ENCODE data around the gene B4GALT3.

The B4GALT3 gene

GRCh38 chr1:161185282-161185682, 8.0 kb upstream of the B4GALT3 start:
- DNase-seq: peak; percentile 61 to 63

GRCh38 chr1:161182214-161182613, 4.9 kb upstream of the B4GALT3 start:
- DNase-seq: peak; percentile 57 to 63

DNA sequence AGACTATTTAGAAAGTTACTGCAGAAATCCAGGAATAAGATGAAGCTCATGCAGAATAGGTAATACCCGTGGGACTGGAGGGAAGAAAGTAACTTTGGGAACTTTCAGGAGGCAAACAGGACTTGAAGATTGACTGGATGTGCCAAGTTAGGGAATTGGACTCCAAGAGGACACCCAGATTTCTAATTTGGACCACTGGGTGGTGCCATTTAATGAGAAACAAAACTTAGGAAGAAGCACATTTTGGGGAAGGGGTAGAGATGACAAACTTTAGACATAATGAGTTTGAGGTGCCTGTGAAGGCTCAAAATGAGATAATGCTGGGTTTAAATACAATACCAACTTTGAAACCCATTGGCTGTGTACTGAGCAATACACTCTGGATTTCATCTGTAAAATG, 3.3 kb upstream of the B4GALT3 start:
- no peak for DNase-seq

DNA sequence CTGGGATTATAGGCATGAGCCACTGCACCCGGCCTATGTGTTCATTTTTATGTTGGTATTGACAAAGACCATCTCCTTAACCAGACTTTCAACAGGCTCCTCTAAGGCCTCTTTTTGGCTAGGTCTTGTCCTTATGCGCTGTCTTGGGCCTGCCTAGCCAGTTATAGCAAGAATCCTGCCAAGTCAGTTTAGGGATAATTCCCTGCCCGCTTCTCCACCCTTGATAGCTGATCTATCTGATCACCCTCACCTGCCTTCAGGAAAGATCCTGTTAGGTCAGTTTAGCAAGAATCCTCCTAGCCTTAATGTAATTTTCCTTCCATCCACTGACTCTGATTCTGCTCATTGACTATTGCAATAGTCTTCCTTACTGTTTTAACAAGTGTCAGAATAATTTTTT, 2.4 kb upstream of the B4GALT3 start:
- no peak for DNase-seq

DNA sequence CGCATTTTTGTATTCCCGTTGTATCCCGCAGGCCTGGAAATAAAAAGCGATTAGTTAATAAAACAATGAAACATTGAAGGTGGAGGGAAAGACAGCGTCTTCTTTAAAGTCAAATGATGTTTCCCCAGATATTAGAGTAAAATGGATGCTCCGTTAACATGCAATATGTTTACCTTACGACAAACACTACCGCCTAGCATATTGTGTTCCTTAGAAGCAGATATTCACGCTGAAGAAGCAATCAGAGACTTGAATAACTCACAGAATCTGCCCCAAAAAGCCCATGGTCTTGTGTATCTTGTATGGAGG, 583 bp upstream of the B4GALT3 start:
- no peak for DNase-seq

DNA sequence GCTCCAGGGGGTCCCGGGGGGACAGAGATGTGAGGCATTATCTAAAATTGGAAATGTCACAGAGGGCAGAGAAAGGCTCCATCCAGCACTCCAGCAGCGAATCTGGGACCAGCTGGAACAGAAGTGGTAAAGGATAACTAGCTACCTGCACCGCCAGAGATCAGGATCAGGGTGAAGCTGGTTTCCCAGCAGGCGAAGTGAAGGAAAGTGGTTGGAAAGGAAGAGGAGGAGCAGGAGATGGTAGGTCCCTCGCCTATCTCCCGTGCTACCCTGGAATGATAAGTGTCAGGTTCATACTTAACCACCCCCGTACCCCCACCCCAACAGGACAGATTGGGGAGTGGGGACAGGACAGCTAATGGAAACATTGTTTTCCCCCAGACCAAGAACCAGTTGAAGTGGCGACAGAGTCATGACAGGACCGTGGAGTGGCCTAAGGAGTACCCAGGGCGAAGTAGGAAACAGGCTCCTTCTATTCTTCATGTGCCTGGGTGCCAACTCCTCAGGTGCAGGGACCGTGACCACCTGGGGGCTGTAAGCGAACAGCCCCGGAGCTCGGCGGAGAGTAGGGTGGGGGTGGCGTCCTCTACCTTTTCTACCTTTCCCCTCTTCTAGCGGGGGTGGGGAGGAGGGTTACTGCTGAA, 717 bp downstream of the B4GALT3 start:
- no peak for DNase-seq

DNA sequence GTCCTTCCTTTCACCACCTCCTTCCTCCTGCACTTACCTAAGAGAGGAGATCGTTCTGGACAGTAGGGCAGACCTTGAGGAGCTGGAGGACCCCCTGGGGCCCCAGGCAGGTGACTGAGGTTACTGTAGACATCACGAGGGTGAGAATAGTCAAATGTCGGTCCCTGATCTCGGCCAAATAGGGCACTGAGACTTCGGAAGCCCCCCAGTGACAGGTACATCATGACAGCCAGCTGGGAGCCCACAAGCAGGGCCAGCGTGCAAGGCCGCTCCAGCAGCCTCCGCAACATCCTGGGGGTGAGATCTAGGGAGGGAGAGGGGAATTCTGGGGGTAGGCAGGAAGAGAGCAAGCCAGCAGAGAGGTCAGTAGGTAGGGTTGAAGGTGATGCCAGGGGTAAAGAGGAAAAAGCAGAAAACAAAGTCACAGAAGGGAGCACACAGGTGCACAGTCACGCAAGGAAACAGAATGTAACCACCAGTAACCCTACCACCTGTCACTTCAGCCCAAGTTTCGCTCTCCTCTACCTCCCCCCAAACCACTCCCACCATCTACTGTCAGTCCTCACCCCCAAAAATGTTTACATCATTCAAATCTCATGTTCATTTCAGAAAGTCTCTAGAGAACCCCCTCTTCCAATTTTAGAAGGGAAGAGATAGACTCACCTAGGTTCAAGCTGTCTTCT, 1.4 kb downstream of the B4GALT3 start:
- DNase-seq: no peak

DNA sequence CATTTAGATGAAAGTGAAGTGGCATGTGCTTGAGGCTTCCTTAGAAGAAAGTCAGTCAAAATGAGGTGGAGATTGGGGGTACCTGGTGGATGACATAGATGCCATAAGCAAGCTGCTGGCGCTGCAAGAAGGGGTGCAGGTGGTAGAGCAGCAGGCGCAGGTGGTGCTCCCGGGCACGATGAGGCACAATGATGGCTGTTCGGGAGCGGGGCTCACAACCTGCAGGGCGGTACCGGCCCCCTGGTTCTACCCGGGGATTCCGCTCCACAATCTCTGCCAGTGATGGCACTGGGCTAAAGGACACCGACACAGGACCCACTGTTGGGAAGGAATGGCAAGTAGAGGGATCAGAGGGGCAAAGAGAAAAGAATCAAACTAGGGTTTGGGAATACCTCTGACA, 2.4 kb downstream of the B4GALT3 start:
- no peak for DNase-seq

GRCh38 chr1:161173711-161174110, 3.6 kb downstream of the B4GALT3 start:
- DNase-seq: no peak

DNA sequence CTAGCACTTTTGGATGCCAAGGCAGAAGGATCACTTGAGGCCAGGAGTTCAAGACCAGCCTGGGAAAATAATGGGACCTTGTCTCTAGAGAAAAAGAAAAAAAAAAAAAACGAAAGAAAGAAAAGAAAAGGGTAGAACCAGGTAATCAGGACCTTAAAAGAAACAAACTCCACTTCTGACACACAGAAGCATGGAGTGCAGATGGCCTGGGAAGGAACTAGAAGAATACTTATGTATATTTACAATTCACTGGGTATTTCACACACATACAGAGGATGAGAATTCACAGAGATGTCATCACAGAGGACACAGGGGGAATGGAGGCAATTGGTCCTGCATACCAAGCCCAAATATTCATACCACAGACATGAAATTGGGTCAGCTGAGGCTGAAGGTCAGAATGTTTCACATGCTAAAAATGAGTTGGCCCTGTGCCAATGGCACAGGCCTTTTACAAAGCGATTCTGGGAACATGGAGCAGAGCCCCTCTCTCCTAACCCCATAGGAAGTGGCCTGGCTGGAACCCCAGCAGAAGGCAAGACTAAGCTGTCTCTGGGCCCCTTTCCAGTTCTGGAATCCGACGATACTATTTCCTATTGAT, 4.4 kb downstream of the B4GALT3 start:
- DNase-seq: no peak

- no peak for DNase-seq
Observed at GRCh38 chr1:161172349-161172748, 5.0 kb downstream of the B4GALT3 start.

DNA sequence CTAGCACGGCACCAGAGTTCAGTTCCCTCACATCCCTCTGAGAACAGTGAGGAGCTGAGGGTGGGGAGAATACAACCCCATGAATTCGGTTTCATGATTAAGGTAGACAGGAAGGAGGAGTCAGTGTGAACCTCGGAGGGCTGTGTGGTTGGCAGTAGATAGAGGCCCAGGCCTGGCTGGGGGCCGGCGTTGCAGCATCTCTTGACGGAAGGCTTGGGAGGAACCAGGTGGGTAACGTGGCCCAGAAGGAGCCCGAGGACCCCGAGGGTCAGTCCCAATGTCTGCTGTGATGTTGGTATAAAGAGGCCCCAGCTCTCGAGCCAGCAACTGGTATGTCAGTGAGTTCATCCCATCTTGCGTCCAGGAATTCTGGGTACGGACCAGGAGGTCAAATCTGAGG, 5.6 kb downstream of the B4GALT3 start:
- DNase-seq: no peak

DNA sequence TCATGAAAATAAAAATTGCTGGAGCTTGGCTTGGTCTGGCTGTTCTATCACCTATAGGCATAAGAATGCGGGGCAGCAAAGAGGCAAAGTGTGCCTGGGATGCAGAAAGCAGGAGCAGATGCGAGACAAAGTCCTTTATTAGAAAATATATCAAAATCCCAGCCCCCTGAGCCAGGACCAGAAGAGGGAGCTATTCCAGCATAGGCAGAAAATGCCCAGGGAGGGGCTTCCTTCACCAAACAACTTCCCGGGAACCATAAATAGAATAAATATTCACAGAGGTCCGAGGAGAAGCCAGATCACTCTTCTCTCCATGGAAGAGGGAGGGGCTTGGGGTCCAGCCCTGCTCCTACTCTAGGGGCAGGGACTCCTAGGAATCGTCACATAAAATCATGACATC, 6.1 kb downstream of the B4GALT3 start:
- no peak for DNase-seq

- DNase-seq: no peak
Observed at GRCh38 chr1:161168906-161169305, 8.4 kb downstream of the B4GALT3 start.

- DNase-seq: no peak
Observed at GRCh38 chr1:161166669-161167548, 10.4 kb downstream of the B4GALT3 start.

GRCh38 chr1:161165742-161166668, 11.3 kb downstream of the B4GALT3 start, which contains the start of gene PPOX:
Gene PPOX (plus strand): TSS chr1:161166426. CDS start chr1:161166848, 422 bp downstream.
- DNase-seq: peak; percentile 85 to 89

DNA sequence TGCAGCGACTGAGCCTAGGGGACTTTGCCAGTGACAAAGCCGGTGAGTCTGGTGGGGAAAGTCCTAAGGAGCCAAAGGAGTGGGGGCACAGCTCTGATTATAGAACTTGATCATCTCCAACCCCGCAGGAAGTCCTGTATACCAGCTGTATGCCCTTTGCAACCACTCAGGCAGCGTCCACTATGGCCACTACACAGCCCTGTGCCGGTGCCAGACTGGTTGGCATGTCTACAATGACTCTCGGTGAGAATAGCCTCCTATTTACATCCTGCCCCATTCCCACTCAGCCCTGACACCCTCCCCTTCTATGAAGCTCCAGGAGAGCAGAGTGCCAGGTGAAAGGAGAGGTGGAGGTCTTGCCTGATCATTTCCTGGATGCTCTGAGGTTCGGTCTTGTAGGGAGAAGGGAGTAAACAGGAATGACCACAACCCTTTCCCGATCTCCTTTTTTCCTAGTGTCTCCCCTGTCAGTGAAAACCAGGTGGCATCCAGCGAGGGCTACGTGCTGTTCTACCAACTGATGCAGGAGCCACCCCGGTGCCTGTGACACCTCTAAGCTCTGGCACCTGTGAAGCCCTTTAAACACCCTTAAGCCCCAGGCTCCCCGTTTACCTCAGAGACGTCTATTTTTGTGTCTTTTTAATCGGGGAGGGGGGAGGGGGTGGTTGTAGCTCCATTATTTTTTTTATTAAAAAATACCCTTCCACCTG, 12.3 kb downstream of the B4GALT3 start:
- DNase-seq: no peak

DNA sequence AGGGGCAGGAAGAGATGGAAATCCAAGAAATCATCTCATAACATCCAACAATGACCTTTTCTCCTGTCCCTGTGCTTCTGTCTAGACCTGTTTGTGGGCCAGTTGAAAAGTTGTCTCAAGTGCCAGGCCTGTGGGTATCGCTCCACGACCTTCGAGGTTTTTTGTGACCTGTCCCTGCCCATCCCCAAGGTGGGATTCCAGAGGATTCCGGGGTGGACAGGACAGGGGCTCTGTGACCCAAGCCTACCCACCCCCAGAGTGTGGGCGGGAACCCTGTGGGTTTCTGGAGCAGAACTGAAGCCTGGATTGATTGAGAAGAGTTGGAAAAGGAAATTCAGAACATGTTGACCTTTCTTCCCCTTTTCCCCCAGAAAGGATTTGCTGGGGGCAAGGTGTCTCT, 13.5 kb downstream of the B4GALT3 start:
- no peak for DNase-seq

GRCh38 chr1:161162806-161163205, 14.5 kb downstream of the B4GALT3 start:
- no peak for DNase-seq

GRCh38 chr1:161162052-161162451, 15.3 kb downstream of the B4GALT3 start:
- DNase-seq: no peak

DNA sequence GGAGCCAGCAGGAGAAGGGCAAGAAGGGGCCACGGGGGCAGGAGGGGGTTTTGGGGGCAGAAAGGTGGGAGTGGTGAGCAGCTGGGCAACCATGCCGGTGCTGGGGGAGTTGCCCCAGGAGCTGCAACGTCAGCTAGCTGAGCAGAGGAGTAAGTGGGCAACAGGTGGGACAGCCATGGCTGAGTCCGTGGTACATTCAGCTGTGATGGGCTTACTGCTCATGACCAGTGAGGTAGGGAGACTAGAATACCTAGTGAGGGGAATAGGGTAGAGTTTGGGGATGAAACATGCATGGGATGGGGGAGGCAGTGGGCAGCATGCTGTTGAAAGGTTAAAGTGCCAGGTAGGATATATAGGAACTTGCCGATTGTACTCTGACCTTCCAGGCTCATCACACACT, 15.7 kb downstream of the B4GALT3 start:
- DNase-seq: no peak

DNA sequence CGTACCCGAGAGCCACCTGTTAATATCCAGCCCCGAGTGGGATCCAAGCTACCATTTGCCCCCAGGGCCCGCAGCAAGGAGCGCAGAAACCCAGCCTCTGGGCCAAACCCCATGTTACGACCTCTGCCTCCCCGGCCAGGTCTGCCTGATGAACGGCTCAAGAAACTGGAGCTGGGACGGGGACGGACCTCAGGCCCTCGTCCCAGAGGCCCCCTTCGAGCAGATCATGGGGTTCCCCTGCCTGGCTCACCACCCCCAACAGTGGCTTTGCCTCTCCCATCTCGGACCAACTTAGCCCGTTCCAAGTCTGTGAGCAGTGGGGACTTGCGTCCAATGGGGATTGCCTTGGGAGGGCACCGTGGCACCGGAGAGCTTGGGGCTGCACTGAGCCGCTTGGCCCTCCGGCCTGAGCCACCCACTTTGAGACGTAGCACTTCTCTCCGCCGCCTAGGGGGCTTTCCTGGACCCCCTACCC, 16.6 kb downstream of the B4GALT3 start:
- no peak for DNase-seq

Data from activated CD4-positive, alpha-beta T cell treated with anti-CD3 and anti-CD28 coated beads for 4 hours (primary cell).